Erythroblast (primary cell): Measurements from ENCODE around the gene NKD1.
"Not testable (repeated sequence)": the region's sequence is repeated elsewhere in the genome, so short reads cannot be mapped to it uniquely, and the experiment has no call there.

Experiments used
- GATA1 ChIP-seq: IDR thresholded peaks from 2 replicates; pipeline ENCODE4 v1.6.1; 2011; ENCODE audit warnings: low read depth, mild to moderate bottlenecking, control low read depth, low read length, moderate library complexity
- POLR2A ChIP-seq: IDR thresholded peaks from 2 replicates; pipeline ENCODE4 v1.6.1; 2011; ENCODE audit warnings: mild to moderate bottlenecking, low read length

GRCh38 chr16:50503868-50504531 is 44.2 kb upstream of the NKD1 start:
- TF ChIP-seq POLR2A, GATA1: not testable (repeated sequence)
